CD14-positive monocyte (primary cell): Measurements from ENCODE around the gene ZNF492. TPM values are rescaled to one million over a fixed set of nuclear protein-coding genes. Genes with fewer than 3 reads are reported as not detected.

ENCODE experiments used
- DNase-seq, 3 donors: peaks; one replicate each; pipeline ENCODE4 v3.0.0-alpha.2; 2011 to 2022
- H2AFZ ChIP-seq: 2 replicates; pipeline ENCODE4 v1.6.0; 2012; ENCODE audit warnings: mild to moderate bottlenecking, low read depth, low read length, inconsistent platforms; ENCODE audit not compliant: insufficient read depth, poor library complexity, severe bottlenecking
- H3K27ac ChIP-seq, 2 donors: 1 replicate in 1 of 2; 2 replicates in 1 of 2; pipeline ENCODE4 v1.5.1; 2012 to 2013; ENCODE audit warnings: low read length in 2 of 2, control low read depth in 1 of 2, inconsistent platforms in 1 of 2, low read depth in 1 of 2, mild to moderate bottlenecking in 1 of 2
- H3K27me3 ChIP-seq, 2 donors: one replicate each; pipeline versions ENCODE4 v1.6.0 to v1.6.1; 2011 to 2013; ENCODE audit warnings: low read length in 2 of 2; ENCODE audit not compliant: control insufficient read depth in 2 of 2, insufficient read depth in 2 of 2
- H3K36me3 ChIP-seq, 2 donors: replicated peaks in 1 of 2; 1 replicate in 1 of 2; 2 replicates in 1 of 2; pipeline versions ENCODE4 v1.5.1 to v1.6.1; 2012 to 2013; ENCODE audit warnings: low read length in 2 of 2, control low read depth in 1 of 2, inconsistent platforms in 1 of 2, mild to moderate bottlenecking in 1 of 2; ENCODE audit not compliant: insufficient read depth in 2 of 2, control insufficient read depth in 1 of 2
- H3K4me1 ChIP-seq, 2 donors: 1 replicate in 1 of 2; 2 replicates in 1 of 2; pipeline versions ENCODE4 v1.5.1 to v1.6.1; 2012 to 2013; ENCODE audit warnings: low read length in 2 of 2, control low read depth in 1 of 2, inconsistent platforms in 1 of 2, mild to moderate bottlenecking in 1 of 2, moderate library complexity in 1 of 2; ENCODE audit not compliant: insufficient read depth in 2 of 2, control insufficient read depth in 1 of 2
- H3K4me2 ChIP-seq: replicated peaks from 2 replicates; pipeline ENCODE3; 2012; ENCODE audit warnings: low read length, moderate library complexity, mild to moderate bottlenecking; ENCODE audit not compliant: poor library complexity, severe bottlenecking; ENCODE audit errors: extremely low read depth
- H3K4me3 ChIP-seq, 3 experiments: fragments of 200-600 bp in 1 of 3; sonication (generic) in 1 of 3; replicated peaks in 1 of 3; 1 replicate in 2 of 3; 2 replicates in 1 of 3; pipeline ENCODE4 v1.5.1; 2011 to 2013; ENCODE audit warnings: low read length in 3 of 3, mild to moderate bottlenecking in 3 of 3, control low read depth in 2 of 3, low read depth in 2 of 3, inconsistent platforms in 1 of 3, moderate library complexity in 1 of 3
- H3K79me2 ChIP-seq: 2 replicates; pipeline ENCODE4 v1.6.0; 2012; ENCODE audit warnings: mild to moderate bottlenecking, control low read depth, inconsistent platforms, low read length, moderate library complexity; ENCODE audit not compliant: insufficient read depth
- H3K9ac ChIP-seq: 2 replicates; pipeline ENCODE4 v1.6.0; 2017; ENCODE audit warnings: low read length, mild to moderate bottlenecking; ENCODE audit not compliant: insufficient read depth, poor library complexity, severe bottlenecking
- H3K9me3 ChIP-seq, 2 donors: replicated peaks in 1 of 2; 1 replicate in 1 of 2; 2 replicates in 1 of 2; pipeline versions ENCODE4 v1.5.1 to v1.6.1; 2012 to 2013; ENCODE audit warnings: low read length in 2 of 2, control low read depth in 1 of 2; ENCODE audit not compliant: control insufficient read depth in 1 of 2, insufficient read depth in 1 of 2
- H4K20me1 ChIP-seq: 2 replicates; pipeline ENCODE4 v1.6.0; 2012; ENCODE audit warnings: mild to moderate bottlenecking, low read length, control low read depth, moderate library complexity; ENCODE audit not compliant: insufficient read depth
- H3K27ac Mint-ChIP-seq, 7 donors: one replicate each; pipeline ENCODE4 v1.8.0; 2020; ENCODE audit warnings: mild to moderate bottlenecking in 7 of 7, mixed read lengths in 7 of 7, moderate library complexity in 6 of 7, inconsistent platforms in 2 of 7
- H3K27me3 Mint-ChIP-seq, 3 donors: one replicate each; pipeline ENCODE4 v1.8.0; 2021 to 2022; ENCODE audit warnings: low read depth in 3 of 3, mild to moderate bottlenecking in 3 of 3, mixed read lengths in 3 of 3, moderate library complexity in 3 of 3, inconsistent platforms in 1 of 3
- H3K36me3 Mint-ChIP-seq, 2 donors: one replicate each; pipeline ENCODE4 v1.8.0; 2020; ENCODE audit warnings: mixed read lengths in 2 of 2, inconsistent platforms in 1 of 2, mild to moderate bottlenecking in 1 of 2
- H3K4me1 Mint-ChIP-seq: one replicate; pipeline ENCODE4 v1.8.0; 2020; ENCODE audit warnings: mild to moderate bottlenecking, mixed read lengths
- H3K4me3 Mint-ChIP-seq, 2 donors: one replicate each; pipeline ENCODE4 v1.8.0; 2020; ENCODE audit warnings: mild to moderate bottlenecking in 2 of 2, mixed read lengths in 2 of 2, moderate library complexity in 1 of 2
- H3K9me3 Mint-ChIP-seq, 7 donors: one replicate each; pipeline ENCODE4 v1.8.0; 2020 to 2022; ENCODE audit warnings: mixed read lengths in 7 of 7, mild to moderate bottlenecking in 6 of 7, moderate library complexity in 6 of 7, inconsistent platforms in 2 of 7
- WGBS: methylation state at CpG from one replicate; pipeline ENCODE4 v1.1.5; 2013; ENCODE audit warnings: missing lambda C conversion rate; ENCODE audit not compliant: insufficient coverage; 5-methylcytosine and 5-hydroxymethylcytosine counted together
- intact Hi-C, 2 donors: fragments of 100-400 bp; cut with micrococcal nuclease; formaldehyde crosslinking; loops; one replicate each; pipeline versions ENCODE4 v1.15.0 to v1.15.1; 2023
- polyA plus RNA-seq, 3 donors: library from polyadenylated mRNA; depleted of rRNA in 1 of 3; unstranded in 2 of 3; stranded (reverse) in 1 of 3; fragments of 300-500 nt in 2 of 3; fragments of >200 nt in 1 of 3; fragmentation: Illumina TruSeq in 2 of 3; gene quantifications; 1 replicate in 2 of 3; 2 replicates in 1 of 3; pipeline ENCODE4 v1.2.3, GENCODE V29; 2012 to 2021
- TF ChIP-seq, protein P1 (sequence below): fragments of 200-600 bp; IDR thresholded peaks from one replicate; pipeline ENCODE4 v1.8.0; 2022; ENCODE audit warnings: antibody characterized with exemption, mild to moderate bottlenecking

Gene ZNF492
- polyA plus RNA-seq, 3 donors: 0.01 TPM; not detected in 2

GRCh38 chr19:22625266-22626035 lies 8.7 kb upstream of the ZNF492 start:
- no peaks in the 10 kb centered on the region for H4K20me1 ChIP-seq
- Mint-ChIP-seq H3K27me3 (peaks cover 12 to 24% (median 16%) of the 10 kb centered on the region in 3 donors), H3K4me3 (no peak overlapping the region), H3K27ac (peak overlapping the region in 1 of 7 donors; percentile 30), H3K4me1 (no peaks in the 10 kb centered on the region), H3K36me3 (no peaks in the 10 kb centered on the region), H3K9me3 (peaks cover 31 to 81% (median 77%) of the 10 kb centered on the region in 7 donors)
- no peak overlapping the region for H3K9ac ChIP-seq
- no peak overlapping the region for H3K4me3 ChIP-seq
- 86% methylated on average over 2 of the region's 8 CpGs for WGBS
- no peaks in the 10 kb centered on the region for H3K4me1 ChIP-seq
- peaks cover 0 to 13% of the 10 kb centered on the region in 2 donors for H3K27me3 ChIP-seq
- intact Hi-C loops: no loop called here
- no peaks in the 10 kb centered on the region for H3K79me2 ChIP-seq
- peaks cover 43 to 85% of the 10 kb centered on the region in 2 donors for H3K9me3 ChIP-seq
- TF ChIP-seq, protein P1, sequence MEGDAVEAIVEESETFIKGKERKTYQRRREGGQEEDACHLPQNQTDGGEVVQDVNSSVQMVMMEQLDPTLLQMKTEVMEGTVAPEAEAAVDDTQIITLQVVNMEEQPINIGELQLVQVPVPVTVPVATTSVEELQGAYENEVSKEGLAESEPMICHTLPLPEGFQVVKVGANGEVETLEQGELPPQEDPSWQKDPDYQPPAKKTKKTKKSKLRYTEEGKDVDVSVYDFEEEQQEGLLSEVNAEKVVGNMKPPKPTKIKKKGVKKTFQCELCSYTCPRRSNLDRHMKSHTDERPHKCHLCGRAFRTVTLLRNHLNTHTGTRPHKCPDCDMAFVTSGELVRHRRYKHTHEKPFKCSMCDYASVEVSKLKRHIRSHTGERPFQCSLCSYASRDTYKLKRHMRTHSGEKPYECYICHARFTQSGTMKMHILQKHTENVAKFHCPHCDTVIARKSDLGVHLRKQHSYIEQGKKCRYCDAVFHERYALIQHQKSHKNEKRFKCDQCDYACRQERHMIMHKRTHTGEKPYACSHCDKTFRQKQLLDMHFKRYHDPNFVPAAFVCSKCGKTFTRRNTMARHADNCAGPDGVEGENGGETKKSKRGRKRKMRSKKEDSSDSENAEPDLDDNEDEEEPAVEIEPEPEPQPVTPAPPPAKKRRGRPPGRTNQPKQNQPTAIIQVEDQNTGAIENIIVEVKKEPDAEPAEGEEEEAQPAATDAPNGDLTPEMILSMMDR: no peak
- no peak overlapping the region for H3K27ac ChIP-seq
- H3K36me3 ChIP-seq: no peaks in the 10 kb centered on the region
- DNase-seq: no peak
- no peak overlapping the region for H3K4me2 ChIP-seq
- no peak overlapping the region for H2AFZ ChIP-seq

GRCh38 chr19:22627526-22627925 lies 6.6 kb upstream of the ZNF492 start:
- Mint-ChIP-seq H3K9me3 (peaks cover 31 to 75% (median 64%) of the 10 kb centered on the region in 7 donors), H3K36me3 (no peaks in the 10 kb centered on the region), H3K4me1 (no peaks in the 10 kb centered on the region), H3K27ac (no peak overlapping the region), H3K27me3 (peaks cover 9 to 16% (median 12%) of the 10 kb centered on the region in 3 donors), H3K4me3 (no peak overlapping the region)
- H4K20me1 ChIP-seq: no peaks in the 10 kb centered on the region
- no peak overlapping the region for H3K4me3 ChIP-seq
- H3K4me1 ChIP-seq: no peaks in the 10 kb centered on the region
- DNase-seq: no peak
- no CpG with 5 or more reads among the region's 1 CpG for WGBS
- intact Hi-C loops: no loop called here
- H2AFZ ChIP-seq: no peak overlapping the region
- H3K79me2 ChIP-seq: no peaks in the 10 kb centered on the region
- peaks cover 0 to 8% of the 10 kb centered on the region in 2 donors for H3K27me3 ChIP-seq
- H3K9me3 ChIP-seq: peaks cover 33 to 80% of the 10 kb centered on the region in 2 donors
- no peak overlapping the region for H3K27ac ChIP-seq
- H3K9ac ChIP-seq: no peak overlapping the region
- no peaks in the 10 kb centered on the region for H3K36me3 ChIP-seq
- TF ChIP-seq, protein P1: no peak
- no peak overlapping the region for H3K4me2 ChIP-seq
